IPS DF 4.7 (cell line): ENCODE data around the gene NAGS.
"Not testable (repeated sequence)": the region's sequence is repeated elsewhere in the genome, so short reads cannot be mapped to it uniquely, and the experiment has no call there.

Experiments
- DNase-seq: peaks from one replicate; pipeline ENCODE4 v3.0.0-alpha.2; 2013; ENCODE audit warnings: low spot score; ENCODE audit errors: extremely low read depth

NAGS gene

DNA sequence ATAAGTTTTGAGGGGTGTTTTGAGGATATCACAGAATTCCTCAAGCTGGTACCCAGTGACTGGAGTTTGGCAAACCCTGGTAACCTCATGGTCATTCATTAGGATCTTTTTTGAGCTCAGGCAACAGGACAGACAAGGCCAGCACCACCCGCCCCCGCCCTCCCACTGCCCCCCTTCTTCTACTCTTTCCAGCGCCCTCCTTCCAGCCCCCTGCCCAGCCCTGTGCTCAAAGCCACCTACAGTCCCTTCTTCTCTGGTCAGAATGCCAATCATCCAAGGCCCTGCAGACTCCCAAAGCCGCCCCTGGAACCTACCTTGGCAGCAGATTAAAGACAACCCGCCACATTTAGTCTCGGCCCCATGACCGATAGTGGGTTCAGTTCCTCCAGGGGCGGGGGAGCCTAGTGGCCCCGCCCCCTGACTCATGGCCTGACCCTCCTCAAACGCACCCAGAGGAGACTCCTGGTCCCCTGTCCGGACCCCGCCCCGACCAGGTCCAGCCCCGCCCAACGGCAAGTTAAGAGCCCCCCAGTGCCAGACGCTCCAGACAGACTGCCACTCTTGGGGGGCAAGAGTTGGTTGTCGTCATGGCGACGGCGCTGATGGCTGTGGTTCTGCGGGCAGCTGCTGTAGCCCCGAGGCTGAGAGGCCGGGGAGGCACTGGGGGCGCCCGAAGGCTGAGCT lies at the start of gene NAGS:
NAGS (plus strand) TSS at position 546 of the 684 bp plus-strand sequence; CDS start at position 588, 42 bp downstream.
- no peak for DNase-seq

GRCh38 chr17:43956222-43956621 lies 48.2 kb upstream of the NAGS start:
- DNase-seq, result no peak

DNA sequence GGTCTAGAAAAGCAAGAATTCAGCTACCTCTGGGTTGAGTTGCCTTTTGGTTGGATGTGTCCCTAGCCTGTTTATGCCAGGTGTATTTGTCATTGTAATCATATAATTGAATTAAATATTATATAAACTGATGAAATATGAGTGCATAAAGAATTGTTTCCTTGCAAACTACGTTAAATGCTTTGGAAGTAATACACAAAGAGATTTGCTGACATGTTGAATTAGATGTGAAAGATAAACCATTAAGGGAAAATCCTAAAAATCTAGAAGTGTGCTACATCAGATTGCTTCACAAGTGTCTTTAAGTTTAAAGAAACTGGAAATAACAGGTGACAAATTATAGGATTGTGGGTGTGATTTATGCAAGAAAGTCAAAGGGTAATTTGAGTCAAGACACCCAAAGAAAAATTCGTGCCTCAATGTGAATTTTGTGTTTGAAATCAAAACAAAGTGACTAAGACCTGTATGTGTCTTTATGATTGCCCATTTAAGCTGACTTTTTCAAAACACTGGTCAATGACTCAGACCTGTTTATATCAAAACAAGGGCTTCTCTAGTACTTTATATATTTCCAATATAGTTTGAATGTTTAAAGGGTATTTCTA lies 45.6 kb upstream of the NAGS start:
- DNase-seq, result no peak

- DNase-seq, result not testable (repeated sequence)
Measured at GRCh38 chr17:43961292-43961691, 43.1 kb upstream of the NAGS start.

DNA sequence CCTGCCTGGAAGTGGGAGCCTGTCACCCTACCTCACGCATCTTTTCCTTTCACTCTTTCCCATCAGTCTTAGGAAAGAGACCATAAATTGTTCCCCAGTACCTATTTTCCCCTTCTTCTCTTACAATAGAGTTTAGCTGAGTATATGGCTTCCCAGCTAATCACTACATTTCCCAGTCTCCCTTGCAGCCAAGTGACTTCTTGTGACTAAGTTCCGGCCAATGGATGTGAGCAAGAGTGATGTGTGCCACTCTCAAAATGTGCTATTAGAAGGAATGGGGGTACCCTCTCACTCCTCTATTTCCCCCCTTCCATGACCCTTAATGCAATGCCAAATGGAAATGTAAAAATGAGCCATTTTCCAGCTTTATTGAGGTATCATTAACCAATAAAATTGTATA lies 42.5 kb upstream of the NAGS start:
- no peak for DNase-seq

DNA sequence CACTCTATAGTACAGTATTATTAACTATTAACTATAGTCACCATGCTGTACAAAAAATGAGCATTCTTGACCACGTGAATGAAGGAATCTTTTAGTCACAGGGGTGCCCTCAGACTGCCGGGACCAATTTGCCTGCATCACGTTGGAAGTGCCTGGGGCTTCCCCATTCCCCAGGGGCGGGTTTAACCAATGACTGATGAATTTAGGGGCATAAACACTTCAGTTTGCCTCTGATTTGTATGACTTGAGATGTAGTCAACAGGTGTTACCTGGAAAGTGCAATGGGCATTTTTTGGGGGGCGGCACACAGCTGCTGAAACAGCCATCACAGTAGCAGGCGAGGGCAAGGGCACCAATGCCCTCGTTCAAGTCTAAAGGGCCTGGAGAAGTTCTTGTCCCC lies 41.9 kb upstream of the NAGS start:
- no peak for DNase-seq

GRCh38 chr17:43966276-43966675 lies 38.1 kb upstream of the NAGS start:
- no peak for DNase-seq

GRCh38 chr17:43967251-43967875 lies 37.1 kb upstream of the NAGS start:
- DNase-seq, result no peak

DNA sequence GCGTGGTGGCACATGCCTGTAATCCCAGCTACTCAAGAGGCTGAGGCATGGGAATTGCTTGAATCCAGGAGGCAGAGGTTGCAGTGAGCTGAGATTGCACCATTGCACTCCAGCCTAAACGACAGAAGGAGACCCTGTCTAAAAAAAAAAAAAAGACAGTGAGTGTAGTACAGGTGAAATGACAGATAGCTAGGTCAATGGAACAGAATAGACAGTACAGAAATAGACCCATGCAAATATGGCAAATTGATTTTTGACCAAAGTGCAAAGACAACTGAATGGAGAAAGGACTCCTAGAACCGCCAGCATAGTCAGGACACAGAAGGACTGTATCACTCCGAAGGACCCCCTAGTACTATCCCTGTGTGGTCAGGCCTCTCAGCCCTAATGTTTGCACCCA lies 34.1 kb upstream of the NAGS start:
- no peak for DNase-seq

- not testable (repeated sequence) for DNase-seq
Measured at GRCh38 chr17:43971436-43971835, 33.0 kb upstream of the NAGS start.

DNA sequence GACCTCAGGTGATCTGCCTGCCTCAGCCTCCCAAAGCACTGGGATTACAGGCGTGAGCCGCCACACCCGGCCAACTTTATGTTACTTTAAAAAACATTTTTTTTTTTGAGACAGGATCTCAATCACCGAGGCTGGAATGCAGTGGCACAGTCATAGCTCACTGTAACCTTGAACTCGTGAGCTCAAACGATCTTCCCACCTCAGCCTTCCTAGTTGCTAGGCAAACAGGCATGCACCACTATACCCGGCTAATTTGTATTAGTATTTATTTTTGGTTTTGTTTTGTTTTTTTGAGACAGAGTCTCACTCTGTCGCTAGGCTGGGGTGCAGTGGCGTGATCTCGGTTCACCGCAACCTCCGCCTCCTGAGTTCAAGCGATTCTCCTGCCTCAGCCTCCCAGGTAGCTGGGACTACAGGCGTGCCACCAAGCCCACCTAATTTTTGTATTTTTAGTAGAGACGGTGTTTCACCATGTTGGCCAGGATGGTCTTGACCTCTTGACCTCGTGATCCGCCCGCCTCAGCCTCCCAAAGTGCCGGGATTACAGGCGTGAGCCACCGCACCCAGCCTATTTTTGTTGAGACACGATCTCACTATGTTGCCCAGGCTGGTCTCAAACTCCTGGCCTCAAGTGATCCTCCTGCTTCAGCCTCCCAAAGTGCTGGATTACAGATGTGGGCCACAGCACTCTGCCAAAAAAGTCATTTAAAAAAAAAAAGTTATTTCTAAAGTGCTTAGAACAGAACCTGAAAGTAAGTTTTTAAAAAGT lies 31.8 kb upstream of the NAGS start:
- DNase-seq, result not testable (repeated sequence)

GRCh38 chr17:43974382-43975266 lies 29.8 kb upstream of the NAGS start:
- DNase-seq, result no peak

DNA sequence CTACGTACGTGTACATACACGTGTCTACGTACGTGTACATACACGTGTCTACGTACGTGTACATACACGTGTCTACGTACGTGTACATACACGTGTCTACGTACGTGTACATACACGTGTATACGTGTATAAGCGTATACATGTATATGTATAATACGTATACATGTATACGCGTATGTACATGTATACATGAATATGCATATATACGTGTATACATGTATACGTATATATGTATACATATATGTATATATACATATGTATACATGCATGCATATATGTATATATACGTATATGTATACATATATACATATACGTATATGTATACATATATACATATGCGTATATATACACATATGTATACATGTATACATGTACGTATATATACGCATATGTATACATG lies 28.5 kb upstream of the NAGS start:
- DNase-seq, result no peak

DNA sequence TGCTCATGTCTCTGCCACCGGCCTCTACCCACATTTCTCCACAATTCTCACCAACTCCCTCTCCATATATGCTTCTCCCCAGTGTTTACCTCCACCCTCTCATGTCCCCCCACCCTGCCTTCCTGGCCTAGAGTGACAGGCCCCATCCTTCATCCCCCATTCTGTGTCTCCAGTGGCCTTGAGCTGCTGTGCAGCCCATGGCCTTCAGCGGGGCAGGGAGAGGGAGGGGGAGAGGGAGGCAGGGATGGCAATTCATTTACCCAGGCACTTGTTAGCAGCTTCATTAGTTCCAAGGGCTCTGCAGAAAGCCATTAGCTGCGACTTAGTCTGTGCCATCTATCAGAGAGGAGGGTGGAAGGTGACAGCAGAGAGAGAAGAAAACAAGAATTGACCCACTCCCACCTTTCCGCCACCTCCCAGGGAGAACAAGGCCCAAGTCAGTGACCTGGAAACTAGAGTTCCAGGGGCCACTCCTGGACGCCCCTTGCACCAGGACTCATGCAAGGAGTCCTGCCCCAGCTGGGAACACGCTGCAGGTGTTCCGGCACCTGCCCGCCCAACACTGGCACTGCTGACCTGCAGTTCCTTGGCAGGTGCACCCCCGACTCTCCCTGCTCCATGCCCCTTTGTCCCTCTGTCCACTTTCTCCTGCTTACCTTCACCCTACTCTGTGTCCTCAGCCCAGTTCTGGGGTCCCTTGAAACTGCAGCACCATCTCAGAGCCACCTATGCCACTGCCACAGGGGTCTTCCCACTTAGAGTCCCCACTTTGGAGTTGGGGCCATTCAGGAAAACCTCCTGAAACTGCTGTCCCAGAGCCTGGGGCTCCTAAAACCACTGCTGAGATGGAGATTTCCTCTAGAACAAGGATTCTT lies 27.2 kb upstream of the NAGS start:
- DNase-seq, result no peak

GRCh38 chr17:43978078-43978477 lies 26.3 kb upstream of the NAGS start:
- no peak for DNase-seq

DNA sequence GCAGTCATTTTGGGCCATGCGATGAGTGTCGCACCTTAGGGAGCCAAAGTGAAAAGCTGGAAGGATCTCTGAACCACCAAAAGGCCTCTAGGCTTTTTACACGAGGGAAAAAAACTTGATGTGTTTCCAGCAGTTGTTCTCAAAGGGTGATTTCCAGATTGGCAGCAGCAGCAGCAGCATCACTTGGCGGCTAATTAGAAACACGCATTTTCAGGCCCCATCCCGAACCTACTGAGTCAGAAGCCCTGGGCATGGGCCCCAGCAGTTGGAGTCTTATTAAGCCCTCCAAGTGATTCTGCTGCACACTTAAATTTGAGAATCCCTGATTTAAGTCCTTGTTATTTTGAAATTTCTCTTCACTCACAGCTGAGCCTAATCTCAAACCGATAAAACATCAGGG lies 25.4 kb upstream of the NAGS start:
- no peak for DNase-seq

- no peak for DNase-seq
Measured at GRCh38 chr17:43979671-43980070, 24.8 kb upstream of the NAGS start.

DNA sequence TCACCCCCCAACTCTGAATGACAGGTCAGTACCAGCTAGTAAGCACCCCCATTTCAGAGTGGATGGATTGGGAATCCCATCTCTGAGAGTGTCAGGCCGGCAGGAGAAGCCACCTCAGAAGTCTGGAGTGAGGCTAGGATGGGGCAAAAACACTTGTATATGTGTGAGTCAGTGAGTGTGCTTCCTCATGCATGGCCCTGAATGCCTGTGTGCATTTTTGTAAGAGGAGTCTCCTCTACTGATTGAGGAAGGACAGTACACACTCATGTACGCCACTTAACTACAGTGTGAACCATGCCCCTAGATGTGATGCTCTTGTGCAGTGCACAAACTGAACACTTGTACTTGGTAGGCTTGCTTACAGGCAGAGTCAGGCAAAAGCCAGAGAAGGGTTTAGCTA lies 22.3 kb upstream of the NAGS start:
- no peak for DNase-seq

GRCh38 chr17:43983196-43983514 lies 21.3 kb upstream of the NAGS start:
- no peak for DNase-seq
